Measurements from ENCODE around the gene FCRL6. TPM values are rescaled to one million over a fixed set of nuclear protein-coding genes. Genes with fewer than 3 reads are reported as not detected.

Gene FCRL6
- total and polyA plus RNA-seq, 2 of the 13 experiments (the other 11 are each of a cell fraction or from before 2014, with no cell fraction given), result not detected

DNA sequence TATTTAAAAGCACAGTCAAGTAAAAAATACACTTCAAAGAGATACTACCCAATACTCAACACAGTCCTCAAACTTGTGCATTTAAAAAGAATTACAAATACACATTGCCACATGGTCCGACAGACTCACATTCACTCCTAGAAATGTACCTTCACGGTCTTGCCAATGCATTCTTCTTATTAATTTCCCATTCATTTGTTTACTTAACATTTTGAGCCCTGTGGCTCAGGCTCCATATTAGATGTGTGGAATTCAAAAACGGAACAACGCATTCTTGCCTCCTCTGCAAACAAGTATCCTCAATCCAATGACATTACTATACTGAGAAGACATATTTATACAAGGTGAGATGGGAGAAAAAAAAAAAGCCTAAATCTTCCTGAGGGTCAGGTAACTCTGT is 23.9 kb upstream of the FCRL6 start (continued):
- TF ChIP-seq PRDM10 (CRISPR knock-in tag; IDR thresholded peaks at IDR 0.05; ENCODE audit: low read depth), result no peak
- TF ChIP-seq ETV6 (CRISPR knock-in tag; conservative IDR thresholded peaks at IDR 0.05), result no peak
- TF ChIP-seq TMF1 (CRISPR knock-in tag; IDR thresholded peaks at IDR 0.05; ENCODE audit: low read depth), result no peak
- TF ChIP-seq KAT8 (CRISPR knock-in tag; IDR thresholded peaks at IDR 0.05), result no peak
- TF ChIP-seq REXO4 (CRISPR knock-in tag; IDR thresholded peaks at IDR 0.05; ENCODE audit: borderline replicate concordance), result no peak
- no peak for TF ChIP-seq SRY (CRISPR knock-in tag; IDR thresholded peaks at IDR 0.05)

DNA sequence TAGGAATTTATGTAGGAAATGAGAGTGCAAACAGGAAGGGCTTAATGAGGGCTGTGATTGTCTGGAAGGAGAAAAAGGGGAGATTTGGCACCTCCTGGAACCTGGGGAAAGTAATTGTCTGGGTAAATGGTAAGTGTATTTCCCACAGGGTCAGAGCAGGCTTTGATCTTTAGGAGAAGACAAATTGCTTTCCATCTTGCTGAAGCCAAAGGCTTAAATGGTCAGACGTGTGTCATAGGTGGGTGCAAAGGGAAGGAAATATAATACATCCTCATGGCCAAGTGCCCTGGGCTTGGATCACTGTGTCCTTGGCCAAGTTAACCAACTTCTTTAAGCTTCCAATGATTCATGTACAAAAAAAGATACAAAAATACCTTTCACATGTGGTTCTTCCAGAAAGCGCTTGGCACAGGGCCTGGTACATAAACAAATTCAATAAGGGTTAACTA is 22.7 kb upstream of the FCRL6 start:
- BruUV-seq (replicated peaks), result no TSS peak
- CTCF ChIA-PET (ENCODE audit: low intra/inter-chr PET ratio, low total read pairs), result no interaction called here
- TF ChIP-seq, protein P1, sequence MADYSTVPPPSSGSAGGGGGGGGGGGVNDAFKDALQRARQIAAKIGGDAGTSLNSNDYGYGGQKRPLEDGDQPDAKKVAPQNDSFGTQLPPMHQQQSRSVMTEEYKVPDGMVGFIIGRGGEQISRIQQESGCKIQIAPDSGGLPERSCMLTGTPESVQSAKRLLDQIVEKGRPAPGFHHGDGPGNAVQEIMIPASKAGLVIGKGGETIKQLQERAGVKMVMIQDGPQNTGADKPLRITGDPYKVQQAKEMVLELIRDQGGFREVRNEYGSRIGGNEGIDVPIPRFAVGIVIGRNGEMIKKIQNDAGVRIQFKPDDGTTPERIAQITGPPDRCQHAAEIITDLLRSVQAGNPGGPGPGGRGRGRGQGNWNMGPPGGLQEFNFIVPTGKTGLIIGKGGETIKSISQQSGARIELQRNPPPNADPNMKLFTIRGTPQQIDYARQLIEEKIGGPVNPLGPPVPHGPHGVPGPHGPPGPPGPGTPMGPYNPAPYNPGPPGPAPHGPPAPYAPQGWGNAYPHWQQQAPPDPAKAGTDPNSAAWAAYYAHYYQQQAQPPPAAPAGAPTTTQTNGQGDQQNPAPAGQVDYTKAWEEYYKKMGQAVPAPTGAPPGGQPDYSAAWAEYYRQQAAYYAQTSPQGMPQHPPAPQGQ (CRISPR knock-in tag; IDR thresholded peaks at IDR 0.05; ENCODE audit: borderline replicate concordance), result no peak
- no peak for TF ChIP-seq PITX1 (CRISPR knock-in tag; IDR thresholded peaks at IDR 0.05)
- TF ChIP-seq ZNF567 (CRISPR knock-in tag; IDR thresholded peaks at IDR 0.05; ENCODE audit: borderline replicate concordance), result no peak
- no peak for TF ChIP-seq ZNF891 (CRISPR knock-in tag; IDR thresholded peaks at IDR 0.05)
- TF ChIP-seq, protein P2, sequence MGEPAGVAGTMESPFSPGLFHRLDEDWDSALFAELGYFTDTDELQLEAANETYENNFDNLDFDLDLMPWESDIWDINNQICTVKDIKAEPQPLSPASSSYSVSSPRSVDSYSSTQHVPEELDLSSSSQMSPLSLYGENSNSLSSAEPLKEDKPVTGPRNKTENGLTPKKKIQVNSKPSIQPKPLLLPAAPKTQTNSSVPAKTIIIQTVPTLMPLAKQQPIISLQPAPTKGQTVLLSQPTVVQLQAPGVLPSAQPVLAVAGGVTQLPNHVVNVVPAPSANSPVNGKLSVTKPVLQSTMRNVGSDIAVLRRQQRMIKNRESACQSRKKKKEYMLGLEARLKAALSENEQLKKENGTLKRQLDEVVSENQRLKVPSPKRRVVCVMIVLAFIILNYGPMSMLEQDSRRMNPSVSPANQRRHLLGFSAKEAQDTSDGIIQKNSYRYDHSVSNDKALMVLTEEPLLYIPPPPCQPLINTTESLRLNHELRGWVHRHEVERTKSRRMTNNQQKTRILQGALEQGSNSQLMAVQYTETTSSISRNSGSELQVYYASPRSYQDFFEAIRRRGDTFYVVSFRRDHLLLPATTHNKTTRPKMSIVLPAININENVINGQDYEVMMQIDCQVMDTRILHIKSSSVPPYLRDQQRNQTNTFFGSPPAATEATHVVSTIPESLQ (CRISPR knock-in tag; conservative IDR thresholded peaks at IDR 0.05), result no peak
- TF ChIP-seq ZNF619 (CRISPR knock-in tag; IDR thresholded peaks at IDR 0.05), result no peak
- no peak for TF ChIP-seq FOXJ3 (CRISPR knock-in tag; IDR thresholded peaks at IDR 0.05; ENCODE audit: borderline replicate concordance)
- no peak for TF ChIP-seq SAFB2 (CRISPR knock-in tag; IDR thresholded peaks at IDR 0.05; ENCODE audit: borderline replicate concordance, low read depth)
- no peak for TF ChIP-seq HNF4G (IDR thresholded peaks at IDR 0.05; ENCODE audit: borderline replicate concordance, low read depth, low read length)
- TF ChIP-seq HNF4G (CRISPR knock-in tag; IDR thresholded peaks at IDR 0.05; ENCODE audit: borderline replicate concordance, low read depth), result no peak

More for the DNA sequence above, 22.7 kb upstream of the FCRL6 start:
- ATAC-seq (no peak), FAIRE-seq (no peak), DNase-seq (ENCODE audit: low spot score) (no peak)
- POLR2A ChIA-PET, result no interaction called here
- H3K27me3 ChIP-seq (ENCODE audit: control insufficient read depth in 1 of 2, insufficient read depth in 2 of 2, low read length in 2 of 2), result no peaks in the 10 kb centered on the region
- WGBS (ENCODE audit: low lambda C conversion rate), result 14% methylated on average over 2 of the region's 2 CpGs
- no peaks in the 10 kb centered on the region for H3K79me2 ChIP-seq (ENCODE audit: insufficient read depth, low read length)
- no peaks in the 10 kb centered on the region for H3K36me3 ChIP-seq (replicated peaks in 1 of 2; ENCODE audit: control insufficient read depth in 1 of 2, insufficient read depth in 2 of 2, low read length in 2 of 2)
- no peak overlapping the region for H3K4me3 ChIP-seq (replicated peaks in 1 of 3; ENCODE audit: insufficient read depth in 1 of 3, low read depth in 2 of 3, low read length in 3 of 3)
- H4K20me1 ChIP-seq (ENCODE audit: insufficient read depth, low read length), result no peaks in the 10 kb centered on the region
- H3K4me2 ChIP-seq (ENCODE audit: low read depth, low read length), result no peak overlapping the region
- no peak overlapping the region for H3K9ac ChIP-seq (ENCODE audit: insufficient read depth, low read depth, low read length)
- no peak overlapping the region for H3K27ac ChIP-seq (ENCODE audit: extremely low read length, insufficient read depth, low read length)
- in situ Hi-C loops (cut with HindIII; ENCODE audit: extremely low pct_ligation_motif_present, low pct_unique_long_range_greater_than_20kb) (no loop called here), intact Hi-C loops (cut with micrococcal nuclease; ENCODE audit: unreplicated experiment) (no loop called here)
- H3K4me1 ChIP-seq (ENCODE audit: insufficient read depth, low read length), result no peaks in the 10 kb centered on the region
- H2AFZ ChIP-seq (ENCODE audit: low read length), result no peak overlapping the region
- no peaks in the 10 kb centered on the region for H3K9me3 ChIP-seq (ENCODE audit: low read length)

Data from HepG2 (cell line).